ENCODE data around the gene NEDD9. TPM values are rescaled to one million over a fixed set of nuclear protein-coding genes. Genes with fewer than 3 reads are reported as not detected.
A peak's percentile ranks its signal among the peaks of the same experiment; 100 is the strongest.

Gene NEDD9
- total and polyA plus RNA-seq, 2 experiments from 2014 or later = 4.4 to 13.0 TPM

- H3K4me2 ChIP-seq = peak overlapping the region; percentile 50
- H3K9me3 Mint-ChIP-seq = peaks cover 16% of the 10 kb centered on the region; the same call in 2 of the 3 replicates
- peak overlapping the region; percentile 0; the same call in 1 of the 2 replicates for H2AFZ ChIP-seq
- no peaks in the 10 kb centered on the region for H3F3A ChIP-seq (replicated peaks; ENCODE audit: low read depth)
- no peak overlapping the region for H3K27ac ChIP-seq (ENCODE audit: low read depth)
- no peaks in the 10 kb centered on the region for H4K20me1 ChIP-seq (replicated peaks; ENCODE audit: insufficient read depth)
- no peak overlapping the region for H3K4me3 Mint-ChIP-seq
- no peaks in the 10 kb centered on the region for H3K79me2 ChIP-seq (replicated peaks; ENCODE audit: insufficient read depth)
- DNase-seq (ENCODE audit: low spot score) (no peak), ATAC-seq (no peak)
- peaks cover 17% of the 10 kb centered on the region; the same call in 2 of the 3 replicates for H3K36me3 Mint-ChIP-seq (ENCODE audit: low read depth)
- H3K36me3 ChIP-seq (ENCODE audit: insufficient read depth) = no peaks in the 10 kb centered on the region; the same call in 1 of the 2 replicates
- H3K4me1 ChIP-seq (ENCODE audit: insufficient read depth) = peaks cover 16% of the 10 kb centered on the region
- peaks cover 11% of the 10 kb centered on the region for H3K27me3 Mint-ChIP-seq (ENCODE audit: insufficient read depth, low read depth, poor library complexity)
- no peak overlapping the region for H3K4me3 ChIP-seq
- 0 out of 2 replicates have a peak, but pooled peaks cover 1% of the 10 kb centered on the region for H3K9me2 ChIP-seq (ENCODE audit: insufficient read depth)
- no peak for TF ChIP-seq STAT1 (IDR thresholded peaks at IDR 0.05; ENCODE audit: unreplicated experiment)
- H3K27ac Mint-ChIP-seq = no peak overlapping the region
- no peaks in the 10 kb centered on the region for H3K27me3 ChIP-seq (ENCODE audit: insufficient read depth)
- peaks cover 15% of the 10 kb centered on the region for H3K4me1 Mint-ChIP-seq
Observed at GRCh38 chr6:11179088-11179418, 53.4 kb downstream of the NEDD9 start.

GRCh38 chr6:11177271-11177670 lies 55.2 kb downstream of the NEDD9 start:
- Histone ChIP-seq H2AFZ (no peak overlapping the region), H3K4me1 (ENCODE audit: insufficient read depth) (peaks cover 30% of the 10 kb centered on the region), H4K20me1 (replicated peaks; ENCODE audit: insufficient read depth) (no peaks in the 10 kb centered on the region), H3K36me3 (ENCODE audit: insufficient read depth) (no peaks in the 10 kb centered on the region), H3K9me2 (ENCODE audit: insufficient read depth) (0 out of 2 replicates have a peak, but pooled peaks cover 9% of the 10 kb centered on the region), H3K4me3 (no peak overlapping the region), H3K4me2 (no peak overlapping the region), H3K79me2 (replicated peaks; ENCODE audit: insufficient read depth) (no peaks in the 10 kb centered on the region), H3F3A (replicated peaks; ENCODE audit: low read depth) (no peaks in the 10 kb centered on the region), H3K27me3 (ENCODE audit: insufficient read depth) (no peaks in the 10 kb centered on the region), H3K27ac (ENCODE audit: low read depth) (no peak overlapping the region)
- H3K36me3 Mint-ChIP-seq (ENCODE audit: low read depth) = peaks cover 14% of the 10 kb centered on the region; the same call in 2 of the 3 replicates
- H3K9me3 Mint-ChIP-seq = peaks cover 14% of the 10 kb centered on the region; the same call in 2 of the 3 replicates
- H3K27ac Mint-ChIP-seq = no peak overlapping the region
- TF ChIP-seq NANOG (IDR thresholded peaks at IDR 0.05; ENCODE audit: borderline replicate concordance) = no peak
- no peak for TF ChIP-seq REST (IDR thresholded peaks at IDR 0.05; ENCODE audit: unreplicated experiment)
- TF ChIP-seq JUNB (IDR thresholded peaks at IDR 0.05; ENCODE audit: unreplicated experiment) = no peak
- TF ChIP-seq CREB1 (CRISPR knock-in tag; IDR thresholded peaks at IDR 0.05; ENCODE audit: low read depth) = no peak
- no peak for TF ChIP-seq POLR2AphosphoS5 (IDR thresholded peaks at IDR 0.05; ENCODE audit: low read depth)
- no peak overlapping the region for H3K4me3 Mint-ChIP-seq
- H3K4me1 Mint-ChIP-seq = peaks cover 25% of the 10 kb centered on the region
- ATAC-seq = no peak
- peaks cover 14% of the 10 kb centered on the region for H3K27me3 Mint-ChIP-seq (ENCODE audit: insufficient read depth, low read depth, poor library complexity)
- no peak for DNase-seq (ENCODE audit: low spot score)

- Histone ChIP-seq H4K20me1 (replicated peaks; ENCODE audit: insufficient read depth) (no peaks in the 10 kb centered on the region), H3K79me2 (replicated peaks; ENCODE audit: insufficient read depth) (no peaks in the 10 kb centered on the region), H3K4me2 (no peak overlapping the region), H3K27me3 (ENCODE audit: insufficient read depth) (no peaks in the 10 kb centered on the region), H3F3A (replicated peaks; ENCODE audit: low read depth) (no peaks in the 10 kb centered on the region), H3K4me3 (no peak overlapping the region), H3K27ac (ENCODE audit: low read depth) (no peak overlapping the region), H3K9me2 (ENCODE audit: insufficient read depth) (0 out of 2 replicates have a peak, but pooled peaks cover 9% of the 10 kb centered on the region), H3K36me3 (ENCODE audit: insufficient read depth) (no peaks in the 10 kb centered on the region), H2AFZ (peak overlapping the region; percentile 28; the same call in 1 of the 2 replicates), H3K4me1 (ENCODE audit: insufficient read depth) (peaks cover 20% of the 10 kb centered on the region)
- H3K27me3 Mint-ChIP-seq (ENCODE audit: insufficient read depth, low read depth, poor library complexity) = peaks cover 12% of the 10 kb centered on the region
- no peak for DNase-seq (ENCODE audit: low spot score)
- no peak for ATAC-seq
- H3K4me3 Mint-ChIP-seq = no peak overlapping the region
- H3K36me3 Mint-ChIP-seq (ENCODE audit: low read depth) = no peaks in the 10 kb centered on the region
- no peak overlapping the region for H3K27ac Mint-ChIP-seq
- no peaks in the 10 kb centered on the region; the same call in 2 of the 3 replicates for H3K9me3 Mint-ChIP-seq
- H3K4me1 Mint-ChIP-seq = peaks cover 14% of the 10 kb centered on the region
- TF ChIP-seq REST (IDR thresholded peaks at IDR 0.05; ENCODE audit: unreplicated experiment) (no peak), JUNB (IDR thresholded peaks at IDR 0.05; ENCODE audit: unreplicated experiment) (no peak), CTCF (conservative IDR thresholded peaks at IDR 0.05; ENCODE audit: low read depth in 2 of 2) (no peak), EZH2 (IDR thresholded peaks at IDR 0.05; ENCODE audit: low read depth, unreplicated experiment) (no peak)
Observed at GRCh38 chr6:11174242-11174611, 58.2 kb downstream of the NEDD9 start.

Data from GM23338 (cell line).